WTC11 (cell line): Measurements from ENCODE around the gene GBP3. TPM values are rescaled to one million over a fixed set of nuclear protein-coding genes. Genes with fewer than 3 reads are reported as not detected.

ENCODE experiments used
- ATAC-seq: fragments of 200-7000 bp; cut with Tn5 transposase; 2 replicates; pipeline ENCODE4 v1.10.0; 2021; ENCODE audit warnings: mild to moderate bottlenecking, moderate library complexity
- Bru-seq: library from RNA; stranded (reverse); fragments of 400-500 nt; gene quantifications from one replicate; lab custom pipeline; 2021; lab: Mats Ljungman, UMichigan
- CTCF ChIA-PET: fragments of 300-600 bp; sonication (Branson Sonifier 250); formaldehyde crosslinking; loops from one replicate; lab custom pipeline; 2021; ENCODE audit warnings: antibody characterized with exemption; lab: Charles Lee
- POLR2A ChIA-PET: fragments of 350-600 bp; sonication (Branson Sonifier 250); formaldehyde crosslinking; loops from one replicate; lab custom pipeline; 2021; ENCODE audit warnings: antibody characterized with exemption; lab: Charles Lee
- DNase-seq: peaks from one replicate; pipeline ENCODE4 v3.0.0; 2021; ENCODE audit warnings: low spot score
- H3K27ac Mint-ChIP-seq: 2 replicates; pipeline ENCODE4 v1.8.0; 2021; ENCODE audit warnings: mixed read lengths
- H3K27me3 Mint-ChIP-seq: 2 replicates; pipeline ENCODE4 v1.8.0; 2021; ENCODE audit warnings: low read depth, mild to moderate bottlenecking, moderate library complexity, mixed read lengths
- H3K36me3 Mint-ChIP-seq: 2 replicates; pipeline ENCODE4 v1.8.0; 2021; ENCODE audit warnings: mixed read lengths
- H3K4me1 Mint-ChIP-seq: 2 replicates; pipeline ENCODE4 v1.8.0; 2022; ENCODE audit warnings: mixed read lengths
- H3K4me3 Mint-ChIP-seq: 2 replicates; pipeline ENCODE4 v1.8.0; 2021; ENCODE audit warnings: mild to moderate bottlenecking, moderate library complexity, mixed read lengths
- H3K9me3 Mint-ChIP-seq: 2 replicates; pipeline ENCODE4 v1.8.0; 2021; ENCODE audit warnings: mixed read lengths
- GABPB1 ChIP-seq: sonication (generic); formaldehyde crosslinking; IDR thresholded peaks from 2 replicates; pipeline ENCODE4 v1.8.1; 2023; ENCODE audit warnings: mild to moderate bottlenecking, missing genetic modification reagents
- SP1 ChIP-seq: sonication (generic); formaldehyde crosslinking; conservative IDR thresholded peaks from 2 replicates; pipeline ENCODE4 v1.8.1; 2022; ENCODE audit warnings: missing genetic modification reagents
- long read RNA-seq, 3 experiments: library from RNA in 1 of 3; library from capped mRNA in 1 of 3; library from polyadenylated mRNA in 1 of 3; unstranded in 2 of 3; stranded (forward) in 1 of 3; transcript quantifications; one replicate each; pipeline ENCODE4 v2.0.0, GENCODE V29; 2021
- total RNA-seq: library from RNA; stranded (reverse); gene quantifications from 3 replicates; pipeline ENCODE4 v1.2.3, GENCODE V29; 2021
- TF ChIP-seq, protein P1 (sequence below): sonication (generic); formaldehyde crosslinking; IDR thresholded peaks from 2 replicates; pipeline ENCODE4 v1.8.0; 2023; ENCODE audit warnings: mild to moderate bottlenecking, missing genetic modification reagents
- TF ChIP-seq, protein P2 (sequence below): sonication (generic); formaldehyde crosslinking; IDR thresholded peaks from 2 replicates; pipeline ENCODE4 v1.8.0; 2023; ENCODE audit warnings: missing genetic modification reagents, mild to moderate bottlenecking, borderline replicate concordance
- TF ChIP-seq, protein P3 (sequence below): sonication (generic); formaldehyde crosslinking; conservative IDR thresholded peaks from 2 replicates; pipeline ENCODE4 v1.8.1; 2023; ENCODE audit warnings: mild to moderate bottlenecking, low read depth, missing genetic modification reagents, moderate library complexity
- TF ChIP-seq, protein P4 (sequence below): sonication (generic); formaldehyde crosslinking; IDR thresholded peaks from 2 replicates; pipeline ENCODE4 v1.8.1; 2023; ENCODE audit warnings: mild to moderate bottlenecking, missing genetic modification reagents, moderate library complexity

The GBP3 gene, protein sequence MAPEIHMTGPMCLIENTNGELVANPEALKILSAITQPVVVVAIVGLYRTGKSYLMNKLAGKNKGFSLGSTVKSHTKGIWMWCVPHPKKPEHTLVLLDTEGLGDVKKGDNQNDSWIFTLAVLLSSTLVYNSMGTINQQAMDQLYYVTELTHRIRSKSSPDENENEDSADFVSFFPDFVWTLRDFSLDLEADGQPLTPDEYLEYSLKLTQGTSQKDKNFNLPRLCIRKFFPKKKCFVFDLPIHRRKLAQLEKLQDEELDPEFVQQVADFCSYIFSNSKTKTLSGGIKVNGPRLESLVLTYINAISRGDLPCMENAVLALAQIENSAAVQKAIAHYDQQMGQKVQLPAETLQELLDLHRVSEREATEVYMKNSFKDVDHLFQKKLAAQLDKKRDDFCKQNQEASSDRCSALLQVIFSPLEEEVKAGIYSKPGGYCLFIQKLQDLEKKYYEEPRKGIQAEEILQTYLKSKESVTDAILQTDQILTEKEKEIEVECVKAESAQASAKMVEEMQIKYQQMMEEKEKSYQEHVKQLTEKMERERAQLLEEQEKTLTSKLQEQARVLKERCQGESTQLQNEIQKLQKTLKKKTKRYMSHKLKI
- 0.18 TPM in 2 of 3 replicates, not detected in the other for total RNA-seq
- not detected for Bru-seq, nascent RNA
- long read RNA-seq, experiment 1, result 0 reads
- long read RNA-seq, experiment 2, result 0 reads
- long read RNA-seq, experiment 3, result 0 reads

DNA sequence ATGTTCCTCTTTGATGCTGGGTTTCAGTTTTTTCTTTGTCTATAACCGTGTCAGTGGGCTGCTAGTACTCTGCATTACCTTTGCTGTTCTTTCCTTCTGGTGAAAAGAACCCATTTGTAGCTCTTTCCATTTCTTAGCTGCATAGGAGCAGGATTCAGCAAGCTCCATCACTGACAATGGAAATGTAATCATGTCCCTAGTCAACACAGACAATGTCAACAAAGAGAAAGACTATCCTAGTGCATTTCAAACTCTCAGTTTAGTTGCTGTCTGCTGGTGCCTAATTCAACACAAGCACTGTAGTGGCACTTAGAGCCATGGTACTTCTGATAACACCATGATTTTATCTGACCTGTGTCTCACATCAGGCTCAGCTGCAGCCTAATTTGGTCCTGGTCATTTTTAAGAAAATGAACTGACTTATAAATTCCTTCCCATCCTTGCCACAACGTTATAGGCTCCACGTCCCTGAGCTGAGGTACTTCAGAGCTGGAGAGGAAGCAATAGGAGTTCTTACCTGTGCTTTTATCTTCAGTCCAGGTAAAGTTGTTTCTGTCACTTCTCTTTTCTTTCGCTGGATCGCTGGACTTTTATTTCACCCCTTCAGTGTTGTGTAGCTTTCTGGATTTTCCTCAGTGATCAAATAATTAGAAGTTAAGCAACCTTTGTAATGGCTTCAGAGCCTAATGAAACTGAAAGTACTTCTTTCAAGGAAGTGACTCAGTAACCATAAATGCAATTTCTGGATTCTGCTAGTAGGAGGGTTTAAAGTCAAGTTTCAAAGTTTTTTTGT lies at the start of gene GBP3:
Gene GBP3 (minus strand): TSS at position 700 of the 793 bp plus-strand sequence. CDS start 2,145 bp downstream, outside the sequence.
- H3K27ac Mint-ChIP-seq, result peak within 1 kb of the TSS; percentile 2; the same call in 1 of the 2 replicates
- POLR2A ChIA-PET, result interaction anchor here (0.6 kb wide), 1 partner anchor 94 kb away, joined by 4 read pairs; no protein-coding TSS in a partner anchor
- H3K9me3 Mint-ChIP-seq, result no peaks in the 10 kb centered on the region
- DNase-seq (no peak), ATAC-seq (peak; percentile 67)
- no peak within 1 kb of the TSS for H3K4me3 Mint-ChIP-seq
- H3K36me3 Mint-ChIP-seq, result no peaks in the 10 kb centered on the region
- H3K4me1 Mint-ChIP-seq, result peaks cover 15% of the 10 kb centered on the region
- CTCF ChIA-PET, result interaction anchor here (0.7 to 1.3 kb wide), 4 partner anchors 24 to 383 kb away, joined by 3 to 4 read pairs (median 3); no protein-coding TSS in a partner anchor
- TF ChIP-seq, protein P1, sequence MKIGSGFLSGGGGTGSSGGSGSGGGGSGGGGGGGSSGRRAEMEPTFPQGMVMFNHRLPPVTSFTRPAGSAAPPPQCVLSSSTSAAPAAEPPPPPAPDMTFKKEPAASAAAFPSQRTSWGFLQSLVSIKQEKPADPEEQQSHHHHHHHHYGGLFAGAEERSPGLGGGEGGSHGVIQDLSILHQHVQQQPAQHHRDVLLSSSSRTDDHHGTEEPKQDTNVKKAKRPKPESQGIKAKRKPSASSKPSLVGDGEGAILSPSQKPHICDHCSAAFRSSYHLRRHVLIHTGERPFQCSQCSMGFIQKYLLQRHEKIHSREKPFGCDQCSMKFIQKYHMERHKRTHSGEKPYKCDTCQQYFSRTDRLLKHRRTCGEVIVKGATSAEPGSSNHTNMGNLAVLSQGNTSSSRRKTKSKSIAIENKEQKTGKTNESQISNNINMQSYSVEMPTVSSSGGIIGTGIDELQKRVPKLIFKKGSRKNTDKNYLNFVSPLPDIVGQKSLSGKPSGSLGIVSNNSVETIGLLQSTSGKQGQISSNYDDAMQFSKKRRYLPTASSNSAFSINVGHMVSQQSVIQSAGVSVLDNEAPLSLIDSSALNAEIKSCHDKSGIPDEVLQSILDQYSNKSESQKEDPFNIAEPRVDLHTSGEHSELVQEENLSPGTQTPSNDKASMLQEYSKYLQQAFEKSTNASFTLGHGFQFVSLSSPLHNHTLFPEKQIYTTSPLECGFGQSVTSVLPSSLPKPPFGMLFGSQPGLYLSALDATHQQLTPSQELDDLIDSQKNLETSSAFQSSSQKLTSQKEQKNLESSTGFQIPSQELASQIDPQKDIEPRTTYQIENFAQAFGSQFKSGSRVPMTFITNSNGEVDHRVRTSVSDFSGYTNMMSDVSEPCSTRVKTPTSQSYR (CRISPR knock-in tag), result no peak
- TF ChIP-seq, protein P2, sequence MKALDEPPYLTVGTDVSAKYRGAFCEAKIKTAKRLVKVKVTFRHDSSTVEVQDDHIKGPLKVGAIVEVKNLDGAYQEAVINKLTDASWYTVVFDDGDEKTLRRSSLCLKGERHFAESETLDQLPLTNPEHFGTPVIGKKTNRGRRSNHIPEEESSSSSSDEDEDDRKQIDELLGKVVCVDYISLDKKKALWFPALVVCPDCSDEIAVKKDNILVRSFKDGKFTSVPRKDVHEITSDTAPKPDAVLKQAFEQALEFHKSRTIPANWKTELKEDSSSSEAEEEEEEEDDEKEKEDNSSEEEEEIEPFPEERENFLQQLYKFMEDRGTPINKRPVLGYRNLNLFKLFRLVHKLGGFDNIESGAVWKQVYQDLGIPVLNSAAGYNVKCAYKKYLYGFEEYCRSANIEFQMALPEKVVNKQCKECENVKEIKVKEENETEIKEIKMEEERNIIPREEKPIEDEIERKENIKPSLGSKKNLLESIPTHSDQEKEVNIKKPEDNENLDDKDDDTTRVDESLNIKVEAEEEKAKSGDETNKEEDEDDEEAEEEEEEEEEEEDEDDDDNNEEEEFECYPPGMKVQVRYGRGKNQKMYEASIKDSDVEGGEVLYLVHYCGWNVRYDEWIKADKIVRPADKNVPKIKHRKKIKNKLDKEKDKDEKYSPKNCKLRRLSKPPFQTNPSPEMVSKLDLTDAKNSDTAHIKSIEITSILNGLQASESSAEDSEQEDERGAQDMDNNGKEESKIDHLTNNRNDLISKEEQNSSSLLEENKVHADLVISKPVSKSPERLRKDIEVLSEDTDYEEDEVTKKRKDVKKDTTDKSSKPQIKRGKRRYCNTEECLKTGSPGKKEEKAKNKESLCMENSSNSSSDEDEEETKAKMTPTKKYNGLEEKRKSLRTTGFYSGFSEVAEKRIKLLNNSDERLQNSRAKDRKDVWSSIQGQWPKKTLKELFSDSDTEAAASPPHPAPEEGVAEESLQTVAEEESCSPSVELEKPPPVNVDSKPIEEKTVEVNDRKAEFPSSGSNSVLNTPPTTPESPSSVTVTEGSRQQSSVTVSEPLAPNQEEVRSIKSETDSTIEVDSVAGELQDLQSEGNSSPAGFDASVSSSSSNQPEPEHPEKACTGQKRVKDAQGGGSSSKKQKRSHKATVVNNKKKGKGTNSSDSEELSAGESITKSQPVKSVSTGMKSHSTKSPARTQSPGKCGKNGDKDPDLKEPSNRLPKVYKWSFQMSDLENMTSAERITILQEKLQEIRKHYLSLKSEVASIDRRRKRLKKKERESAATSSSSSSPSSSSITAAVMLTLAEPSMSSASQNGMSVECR (CRISPR knock-in tag), result no peak
- H3K27me3 Mint-ChIP-seq, result no peaks in the 10 kb centered on the region

DNA sequence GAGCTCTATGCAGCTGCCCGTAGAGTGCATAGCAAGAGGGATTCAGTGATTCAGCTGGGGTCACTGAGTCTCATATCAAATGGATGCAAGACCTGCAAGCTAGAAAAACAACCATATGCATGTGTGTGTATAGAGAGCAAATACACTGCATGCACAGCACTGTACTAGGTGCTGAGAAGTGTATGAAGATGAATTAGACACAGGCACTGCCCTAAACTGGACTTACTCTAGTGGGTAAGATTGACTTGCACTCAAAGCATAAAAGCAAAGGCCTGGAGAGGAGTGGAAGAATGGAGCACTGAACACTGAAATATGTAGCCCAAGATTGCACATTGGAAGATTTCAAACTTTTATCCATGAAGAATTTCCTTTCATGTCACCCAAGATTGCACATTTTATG lies 47.8 kb upstream of the GBP3 start:
- no peak for TF ChIP-seq GABPB1 (CRISPR knock-in tag)
- TF ChIP-seq SP1 (CRISPR knock-in tag), result no peak
- TF ChIP-seq, protein P3, sequence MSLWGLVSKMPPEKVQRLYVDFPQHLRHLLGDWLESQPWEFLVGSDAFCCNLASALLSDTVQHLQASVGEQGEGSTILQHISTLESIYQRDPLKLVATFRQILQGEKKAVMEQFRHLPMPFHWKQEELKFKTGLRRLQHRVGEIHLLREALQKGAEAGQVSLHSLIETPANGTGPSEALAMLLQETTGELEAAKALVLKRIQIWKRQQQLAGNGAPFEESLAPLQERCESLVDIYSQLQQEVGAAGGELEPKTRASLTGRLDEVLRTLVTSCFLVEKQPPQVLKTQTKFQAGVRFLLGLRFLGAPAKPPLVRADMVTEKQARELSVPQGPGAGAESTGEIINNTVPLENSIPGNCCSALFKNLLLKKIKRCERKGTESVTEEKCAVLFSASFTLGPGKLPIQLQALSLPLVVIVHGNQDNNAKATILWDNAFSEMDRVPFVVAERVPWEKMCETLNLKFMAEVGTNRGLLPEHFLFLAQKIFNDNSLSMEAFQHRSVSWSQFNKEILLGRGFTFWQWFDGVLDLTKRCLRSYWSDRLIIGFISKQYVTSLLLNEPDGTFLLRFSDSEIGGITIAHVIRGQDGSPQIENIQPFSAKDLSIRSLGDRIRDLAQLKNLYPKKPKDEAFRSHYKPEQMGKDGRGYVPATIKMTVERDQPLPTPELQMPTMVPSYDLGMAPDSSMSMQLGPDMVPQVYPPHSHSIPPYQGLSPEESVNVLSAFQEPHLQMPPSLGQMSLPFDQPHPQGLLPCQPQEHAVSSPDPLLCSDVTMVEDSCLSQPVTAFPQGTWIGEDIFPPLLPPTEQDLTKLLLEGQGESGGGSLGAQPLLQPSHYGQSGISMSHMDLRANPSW (CRISPR knock-in tag), result no peak
- TF ChIP-seq, protein P4, sequence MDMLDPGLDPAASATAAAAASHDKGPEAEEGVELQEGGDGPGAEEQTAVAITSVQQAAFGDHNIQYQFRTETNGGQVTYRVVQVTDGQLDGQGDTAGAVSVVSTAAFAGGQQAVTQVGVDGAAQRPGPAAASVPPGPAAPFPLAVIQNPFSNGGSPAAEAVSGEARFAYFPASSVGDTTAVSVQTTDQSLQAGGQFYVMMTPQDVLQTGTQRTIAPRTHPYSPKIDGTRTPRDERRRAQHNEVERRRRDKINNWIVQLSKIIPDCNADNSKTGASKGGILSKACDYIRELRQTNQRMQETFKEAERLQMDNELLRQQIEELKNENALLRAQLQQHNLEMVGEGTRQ, result no peak
- Mint-ChIP-seq H3K4me1 (no peaks in the 10 kb centered on the region), H3K9me3 (no peaks in the 10 kb centered on the region; the same call in 1 of the 2 replicates), H3K4me3 (no peak overlapping the region), H3K27ac (no peak overlapping the region), H3K36me3 (no peaks in the 10 kb centered on the region), H3K27me3 (no peaks in the 10 kb centered on the region)
- ATAC-seq (no peak), DNase-seq (no peak)
- POLR2A ChIA-PET, result no interaction called here
- CTCF ChIA-PET, result interaction anchor here (1.3 kb wide), 1 partner anchor 15 kb away, joined by 4 read pairs; no protein-coding TSS in a partner anchor
